NCI-H460 (cell line): ENCODE results near the gene GIGYF2. TPM values are rescaled to one million over a fixed set of nuclear protein-coding genes. Genes with fewer than 3 reads are reported as not detected.

Experiments used
- DNase-seq: peaks from one replicate; pipeline ENCODE4 v3.0.0-alpha.2; 2016; ENCODE audit warnings: low read depth; ENCODE audit errors: extremely low read depth
- total RNA-seq: library from RNA; depleted of rRNA; stranded (reverse); fragments of >200 nt; shearing (Covaris generic); gene quantifications from 2 replicates; pipeline ENCODE4 v1.2.3, GENCODE V29; 2014

GIGYF2 gene
- total RNA-seq, 1 experiment from 2014 or later: 64.3 TPM

GRCh38 chr2:232857158-232857563 is 160.0 kb downstream of the GIGYF2 start:
- DNase-seq: peak; percentile 23

GRCh38 chr2:232859385-232859916 is 162.3 kb downstream of the GIGYF2 start:
- no peak for DNase-seq

- no peak for DNase-seq
Measured at GRCh38 chr2:232860593-232861241, 163.6 kb downstream of the GIGYF2 start.

GRCh38 chr2:232861353-232861752 is 164.2 kb downstream of the GIGYF2 start:
- DNase-seq: no peak

- no peak for DNase-seq
Measured at GRCh38 chr2:232863996-232864395, 166.9 kb downstream of the GIGYF2 start.

GRCh38 chr2:232865165-232865564 is 168.0 kb downstream of the GIGYF2 start:
- DNase-seq: no peak

- DNase-seq: no peak
Measured at GRCh38 chr2:232866104-232866503, 169.0 kb downstream of the GIGYF2 start.

GRCh38 chr2:232869138-232870017 is 172.2 kb downstream of the GIGYF2 start:
- no peak for DNase-seq

- DNase-seq: no peak
Measured at GRCh38 chr2:232870018-232870765, 173.1 kb downstream of the GIGYF2 start, which contains the start of gene SNORC. SNORC (plus strand) TSS chr2:232870264; CDS start chr2:232870342, 78 bp downstream.

GRCh38 chr2:232870766-232871371 is 173.7 kb downstream of the GIGYF2 start:
- no peak for DNase-seq

- DNase-seq: no peak
Measured at GRCh38 chr2:232871418-232871834, 174.3 kb downstream of the GIGYF2 start.

- DNase-seq: no peak
Measured at GRCh38 chr2:232871835-232872736, 175.0 kb downstream of the GIGYF2 start.

- no peak for DNase-seq
Measured at GRCh38 chr2:232872826-232873225, 175.7 kb downstream of the GIGYF2 start.

GRCh38 chr2:232873292-232873908 is 176.3 kb downstream of the GIGYF2 start:
- no peak for DNase-seq

- no peak for DNase-seq
Measured at GRCh38 chr2:232873909-232874641, 176.9 kb downstream of the GIGYF2 start.

GRCh38 chr2:232874677-232875223 is 177.6 kb downstream of the GIGYF2 start:
- no peak for DNase-seq

GRCh38 chr2:232875256-232876121 is 178.4 kb downstream of the GIGYF2 start:
- DNase-seq: no peak
